Nephron (organoid): ENCODE data around the gene NUDT9.
"Not testable (repeated sequence)": the region's sequence is repeated elsewhere in the genome, so short reads cannot be mapped to it uniquely, and the experiment has no call there.

Experiments used
- H3K27ac Mint-ChIP-seq, 3 experiments: 2 replicates each; pipeline ENCODE4 v1.8.0; 2020; ENCODE audit warnings: mixed read lengths in 3 of 3, mild to moderate bottlenecking in 2 of 3, moderate library complexity in 1 of 3
- H3K27me3 Mint-ChIP-seq: 2 replicates; pipeline ENCODE4 v1.8.0; 2021; ENCODE audit warnings: low read depth, mild to moderate bottlenecking, moderate library complexity, mixed read lengths
- H3K36me3 Mint-ChIP-seq: 2 replicates; pipeline ENCODE4 v1.8.0; 2020; ENCODE audit warnings: low read depth, mixed read lengths
- H3K4me1 Mint-ChIP-seq: 2 replicates; pipeline ENCODE4 v1.8.0; 2020; ENCODE audit warnings: mixed read lengths
- H3K4me3 Mint-ChIP-seq, 3 experiments: 2 replicates each; pipeline ENCODE4 v1.8.0; 2020; ENCODE audit warnings: mild to moderate bottlenecking in 3 of 3, mixed read lengths in 3 of 3, moderate library complexity in 2 of 3
- H3K9me3 Mint-ChIP-seq: 2 replicates; pipeline ENCODE4 v1.8.0; 2020; ENCODE audit warnings: mixed read lengths
- TF ChIP-seq, protein P1 (sequence below), 3 experiments: fragments of 200-600 bp; sonication (generic); IDR thresholded peaks; one replicate each; pipeline ENCODE4 v1.5.0; 2021; ENCODE audit warnings: antibody characterized with exemption in 3 of 3; ENCODE audit not compliant: unreplicated experiment in 3 of 3

Gene NUDT9

DNA sequence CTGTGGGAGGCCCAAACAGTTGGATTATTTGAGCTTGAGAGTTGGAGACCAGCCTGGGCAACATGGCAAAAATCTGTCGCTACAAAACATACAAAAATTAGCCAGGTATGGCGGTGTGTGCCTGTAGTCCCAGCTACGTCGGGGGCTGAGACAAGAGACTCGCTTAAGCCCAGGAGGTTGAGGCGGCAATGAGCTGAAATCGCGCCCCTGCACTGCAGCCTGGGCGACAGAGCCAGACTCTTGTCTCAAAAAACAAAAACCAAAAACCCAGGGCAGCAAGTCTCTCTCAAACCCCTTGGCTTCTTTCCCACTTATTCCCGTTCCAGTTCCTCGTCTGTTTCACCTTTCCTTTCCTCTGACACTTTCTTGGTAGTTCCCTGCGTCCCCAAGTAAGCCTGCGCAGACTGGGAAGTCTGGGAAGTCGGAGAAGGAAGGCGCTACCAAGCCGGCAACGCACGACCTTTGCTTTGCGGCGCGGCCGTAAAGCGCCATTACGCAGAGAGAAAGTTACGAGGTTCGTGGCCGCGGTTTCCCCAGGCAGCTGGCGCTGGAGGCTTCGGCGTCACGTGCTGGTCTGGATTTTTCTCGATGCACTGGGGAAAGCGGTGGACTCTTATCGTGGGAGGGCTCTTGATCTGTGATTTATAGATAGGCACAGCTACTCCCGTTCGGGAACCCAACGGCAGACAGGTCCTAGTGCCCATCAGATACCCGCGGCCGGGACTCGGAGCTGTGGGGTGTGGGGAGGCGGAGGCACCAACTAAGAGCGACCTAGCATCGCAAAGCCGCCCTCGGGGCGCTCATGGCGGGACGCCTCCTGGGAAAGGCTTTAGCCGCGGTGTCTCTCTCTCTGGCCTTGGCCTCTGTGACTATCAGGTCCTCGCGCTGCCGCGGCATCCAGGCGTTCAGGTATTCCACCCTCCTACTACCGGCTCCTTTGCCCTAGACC, at the start of gene NUDT9:
Gene NUDT9 (plus strand): TSS at position 470 of the 949 bp plus-strand sequence. CDS start 333 bp downstream, at position 803.
- Mint-ChIP-seq H3K4me1 (peaks cover 34% of the 10 kb centered on the region), H3K27ac (peak within 1 kb of the TSS; percentile 99), H3K4me3 (peak within 1 kb of the TSS; percentile 90 to 94 (median 93)), H3K36me3 (peaks cover 4% of the 10 kb centered on the region), H3K27me3 (no peaks in the 10 kb centered on the region), H3K9me3 (peaks cover 5% of the 10 kb centered on the region)
- TF ChIP-seq, protein P1, sequence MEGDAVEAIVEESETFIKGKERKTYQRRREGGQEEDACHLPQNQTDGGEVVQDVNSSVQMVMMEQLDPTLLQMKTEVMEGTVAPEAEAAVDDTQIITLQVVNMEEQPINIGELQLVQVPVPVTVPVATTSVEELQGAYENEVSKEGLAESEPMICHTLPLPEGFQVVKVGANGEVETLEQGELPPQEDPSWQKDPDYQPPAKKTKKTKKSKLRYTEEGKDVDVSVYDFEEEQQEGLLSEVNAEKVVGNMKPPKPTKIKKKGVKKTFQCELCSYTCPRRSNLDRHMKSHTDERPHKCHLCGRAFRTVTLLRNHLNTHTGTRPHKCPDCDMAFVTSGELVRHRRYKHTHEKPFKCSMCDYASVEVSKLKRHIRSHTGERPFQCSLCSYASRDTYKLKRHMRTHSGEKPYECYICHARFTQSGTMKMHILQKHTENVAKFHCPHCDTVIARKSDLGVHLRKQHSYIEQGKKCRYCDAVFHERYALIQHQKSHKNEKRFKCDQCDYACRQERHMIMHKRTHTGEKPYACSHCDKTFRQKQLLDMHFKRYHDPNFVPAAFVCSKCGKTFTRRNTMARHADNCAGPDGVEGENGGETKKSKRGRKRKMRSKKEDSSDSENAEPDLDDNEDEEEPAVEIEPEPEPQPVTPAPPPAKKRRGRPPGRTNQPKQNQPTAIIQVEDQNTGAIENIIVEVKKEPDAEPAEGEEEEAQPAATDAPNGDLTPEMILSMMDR (IDR thresholded peaks at IDR 0.05; ENCODE audit: unreplicated experiment in 3 of 3): no peak

GRCh38 chr4:87375719-87376291, 46.6 kb upstream of the NUDT9 start:
- Mint-ChIP-seq H3K36me3 (peaks cover 24% of the 10 kb centered on the region), H3K27ac (peak overlapping the region in 1 of 3 experiments; percentile 30), H3K9me3 (no peaks in the 10 kb centered on the region), H3K27me3 (no peaks in the 10 kb centered on the region), H3K4me1 (no peaks in the 10 kb centered on the region), H3K4me3 (no peak overlapping the region)
- TF ChIP-seq, protein P1 (IDR thresholded peaks at IDR 0.05; ENCODE audit: unreplicated experiment in 3 of 3): peak; percentile 43 to 67 (median 61)

DNA sequence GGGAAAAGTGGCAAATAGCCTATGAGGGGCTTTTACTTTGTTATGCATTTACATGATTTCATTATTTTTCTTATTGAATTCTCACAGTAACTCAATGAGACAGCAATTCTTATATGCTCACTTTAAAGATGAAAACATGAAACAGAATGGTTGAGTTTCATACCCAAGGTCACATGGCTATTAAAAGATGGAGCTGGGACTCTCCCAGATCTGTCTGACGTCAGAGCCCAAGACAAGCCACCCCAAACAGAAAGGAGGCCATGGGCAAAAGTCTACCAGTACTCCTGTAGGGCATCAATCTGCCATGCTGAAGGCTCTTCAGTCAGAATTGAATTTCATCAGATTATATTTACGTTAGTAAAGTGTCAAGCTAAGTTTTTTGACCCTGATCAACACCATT, 44.6 kb upstream of the NUDT9 start:
- H3K9me3 Mint-ChIP-seq: peaks cover under 1% of the 10 kb centered on the region
- no peaks in the 10 kb centered on the region for H3K4me1 Mint-ChIP-seq
- TF ChIP-seq, protein P1 (IDR thresholded peaks at IDR 0.05; ENCODE audit: unreplicated experiment in 3 of 3): no peak
- no peak overlapping the region for H3K27ac Mint-ChIP-seq
- H3K4me3 Mint-ChIP-seq: no peak overlapping the region
- H3K27me3 Mint-ChIP-seq: no peaks in the 10 kb centered on the region
- H3K36me3 Mint-ChIP-seq: peaks cover 28% of the 10 kb centered on the region

DNA sequence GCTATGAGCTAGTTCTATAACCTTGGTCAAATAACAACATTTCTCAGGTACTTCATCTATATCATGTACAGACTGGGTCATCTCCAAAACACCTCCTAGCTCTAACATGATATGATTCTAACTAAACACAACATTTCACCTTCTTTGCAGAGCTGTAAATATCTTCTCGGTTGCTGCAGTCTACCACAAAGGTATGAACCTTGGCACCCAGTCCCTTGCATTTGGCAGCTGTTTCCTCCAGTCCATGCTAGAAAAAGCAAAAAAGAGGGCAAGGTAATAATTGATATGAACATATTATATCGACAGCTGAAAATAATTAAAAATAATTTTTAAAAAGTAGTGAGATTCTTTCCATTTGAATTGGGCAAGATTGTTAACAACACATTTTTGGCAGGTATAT, 40.3 kb upstream of the NUDT9 start:
- TF ChIP-seq, protein P1 (IDR thresholded peaks at IDR 0.05; ENCODE audit: unreplicated experiment in 3 of 3): no peak
- no peak overlapping the region for H3K27ac Mint-ChIP-seq
- no peak overlapping the region for H3K4me3 Mint-ChIP-seq
- H3K27me3 Mint-ChIP-seq: no peaks in the 10 kb centered on the region
- H3K9me3 Mint-ChIP-seq: peaks cover 29% of the 10 kb centered on the region
- peaks cover 51% of the 10 kb centered on the region for H3K36me3 Mint-ChIP-seq
- no peaks in the 10 kb centered on the region for H3K4me1 Mint-ChIP-seq

GRCh38 chr4:87382931-87383330, 39.4 kb upstream of the NUDT9 start:
- Mint-ChIP-seq H3K4me3 (no peak overlapping the region), H3K36me3 (peaks cover 59% of the 10 kb centered on the region)

GRCh38 chr4:87384466-87385132, 37.8 kb upstream of the NUDT9 start:
- not testable (repeated sequence) for H3K27ac Mint-ChIP-seq, H3K27me3 Mint-ChIP-seq, H3K4me3 Mint-ChIP-seq
- H3K9me3 Mint-ChIP-seq: peaks cover 39% of the 10 kb centered on the region
- H3K4me1 Mint-ChIP-seq: peaks cover 13% of the 10 kb centered on the region
- peaks cover 68% of the 10 kb centered on the region for H3K36me3 Mint-ChIP-seq

More at GRCh38 chr4:87382931-87383330, 39.4 kb upstream of the NUDT9 start:
- Mint-ChIP-seq H3K27me3 (no peaks in the 10 kb centered on the region), H3K27ac (no peak overlapping the region), H3K9me3 (peaks cover 34% of the 10 kb centered on the region), H3K4me1 (peaks cover 3% of the 10 kb centered on the region)
- TF ChIP-seq, protein P1 (IDR thresholded peaks at IDR 0.05; ENCODE audit: unreplicated experiment in 3 of 3): no peak
